Superior temporal gyrus (tissue), 1 donor: ENCODE results near the gene GRAMD4.

Experiments used
- DNase-seq: peaks from one replicate; pipeline ENCODE4 v3.0.0-alpha.2; 2016; ENCODE audit errors: extremely low spot score

The GRAMD4 gene

GRCh38 chr22:46619830-46620501 is at the start of gene GRAMD4:
GRAMD4 (plus strand) TSS chr22:46620386; CDS start chr22:46626800, 6,414 bp downstream.
- peak; percentile 63 for DNase-seq

- no peak for DNase-seq
Observed at GRCh38 chr22:46571642-46572250, 48.4 kb upstream of the GRAMD4 start.

- DNase-seq, result no peak
Observed at GRCh38 chr22:46572911-46573780, 47.0 kb upstream of the GRAMD4 start.

- DNase-seq, result no peak
Observed at GRCh38 chr22:46573781-46574437, 46.3 kb upstream of the GRAMD4 start.

- no peak for DNase-seq
Observed at GRCh38 chr22:46574438-46574992, 45.7 kb upstream of the GRAMD4 start.

GRCh38 chr22:46574993-46575910 is 44.9 kb upstream of the GRAMD4 start:
- DNase-seq, result no peak

- DNase-seq, result no peak
Observed at GRCh38 chr22:46575911-46576555, 44.2 kb upstream of the GRAMD4 start.

- DNase-seq, result no peak
Observed at GRCh38 chr22:46576556-46577367, 43.4 kb upstream of the GRAMD4 start.

GRCh38 chr22:46577368-46578249 is 42.6 kb upstream of the GRAMD4 start:
- no peak for DNase-seq

GRCh38 chr22:46578251-46578823 is 41.8 kb upstream of the GRAMD4 start:
- DNase-seq, result no peak

GRCh38 chr22:46578824-46579561 is 41.2 kb upstream of the GRAMD4 start:
- peak; percentile 40 for DNase-seq

GRCh38 chr22:46579751-46580449 is 40.3 kb upstream of the GRAMD4 start:
- DNase-seq, result no peak

- no peak for DNase-seq
Observed at GRCh38 chr22:46580940-46581537, 39.1 kb upstream of the GRAMD4 start.

GRCh38 chr22:46581538-46582244 is 38.5 kb upstream of the GRAMD4 start:
- no peak for DNase-seq

- DNase-seq, result no peak
Observed at GRCh38 chr22:46582281-46582933, 37.8 kb upstream of the GRAMD4 start.
